ENCODE results near the gene ARMH1. TPM values are rescaled to one million over a fixed set of nuclear protein-coding genes. Genes with fewer than 3 reads are reported as not detected.

ARMH1 gene
- total RNA-seq, 1 donor from 2014 or later: 15.0 TPM

DNA sequence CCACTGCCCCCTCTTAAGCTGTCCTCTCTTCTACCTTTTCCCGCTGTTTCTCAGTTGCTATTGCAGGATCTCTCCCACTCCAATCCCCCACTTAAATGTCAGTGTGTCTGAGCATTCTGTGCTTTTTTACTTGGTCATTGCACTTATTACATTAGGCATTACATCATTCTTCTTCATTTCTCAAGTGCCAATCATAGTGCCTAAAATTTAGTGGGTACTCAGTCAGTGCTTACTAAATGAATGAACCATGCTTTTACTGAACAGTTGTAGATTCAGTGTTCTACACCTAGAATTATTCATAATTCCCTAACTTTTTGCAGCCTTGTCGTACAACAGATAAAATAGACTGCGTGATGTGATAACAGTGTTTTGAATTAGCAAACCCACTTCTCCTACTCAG is 19.4 kb downstream of the ARMH1 start:
- Mint-ChIP-seq H3K4me3 (ENCODE audit: low read depth) (no peak overlapping the region), H3K4me1 (ENCODE audit: low read depth) (no peaks in the 10 kb centered on the region), H3K36me3 (ENCODE audit: insufficient read depth) (peaks cover 5% of the 10 kb centered on the region), H3K27ac (no peak overlapping the region), H3K9me3 (ENCODE audit: low read depth) (no peaks in the 10 kb centered on the region), H3K27me3 (no peaks in the 10 kb centered on the region)
- TF ChIP-seq, protein P1, sequence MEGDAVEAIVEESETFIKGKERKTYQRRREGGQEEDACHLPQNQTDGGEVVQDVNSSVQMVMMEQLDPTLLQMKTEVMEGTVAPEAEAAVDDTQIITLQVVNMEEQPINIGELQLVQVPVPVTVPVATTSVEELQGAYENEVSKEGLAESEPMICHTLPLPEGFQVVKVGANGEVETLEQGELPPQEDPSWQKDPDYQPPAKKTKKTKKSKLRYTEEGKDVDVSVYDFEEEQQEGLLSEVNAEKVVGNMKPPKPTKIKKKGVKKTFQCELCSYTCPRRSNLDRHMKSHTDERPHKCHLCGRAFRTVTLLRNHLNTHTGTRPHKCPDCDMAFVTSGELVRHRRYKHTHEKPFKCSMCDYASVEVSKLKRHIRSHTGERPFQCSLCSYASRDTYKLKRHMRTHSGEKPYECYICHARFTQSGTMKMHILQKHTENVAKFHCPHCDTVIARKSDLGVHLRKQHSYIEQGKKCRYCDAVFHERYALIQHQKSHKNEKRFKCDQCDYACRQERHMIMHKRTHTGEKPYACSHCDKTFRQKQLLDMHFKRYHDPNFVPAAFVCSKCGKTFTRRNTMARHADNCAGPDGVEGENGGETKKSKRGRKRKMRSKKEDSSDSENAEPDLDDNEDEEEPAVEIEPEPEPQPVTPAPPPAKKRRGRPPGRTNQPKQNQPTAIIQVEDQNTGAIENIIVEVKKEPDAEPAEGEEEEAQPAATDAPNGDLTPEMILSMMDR (IDR thresholded peaks at IDR 0.05; ENCODE audit: unreplicated experiment): no peak
- DNase-seq (ENCODE audit: low spot score, unreplicated experiment): no peak

DNA sequence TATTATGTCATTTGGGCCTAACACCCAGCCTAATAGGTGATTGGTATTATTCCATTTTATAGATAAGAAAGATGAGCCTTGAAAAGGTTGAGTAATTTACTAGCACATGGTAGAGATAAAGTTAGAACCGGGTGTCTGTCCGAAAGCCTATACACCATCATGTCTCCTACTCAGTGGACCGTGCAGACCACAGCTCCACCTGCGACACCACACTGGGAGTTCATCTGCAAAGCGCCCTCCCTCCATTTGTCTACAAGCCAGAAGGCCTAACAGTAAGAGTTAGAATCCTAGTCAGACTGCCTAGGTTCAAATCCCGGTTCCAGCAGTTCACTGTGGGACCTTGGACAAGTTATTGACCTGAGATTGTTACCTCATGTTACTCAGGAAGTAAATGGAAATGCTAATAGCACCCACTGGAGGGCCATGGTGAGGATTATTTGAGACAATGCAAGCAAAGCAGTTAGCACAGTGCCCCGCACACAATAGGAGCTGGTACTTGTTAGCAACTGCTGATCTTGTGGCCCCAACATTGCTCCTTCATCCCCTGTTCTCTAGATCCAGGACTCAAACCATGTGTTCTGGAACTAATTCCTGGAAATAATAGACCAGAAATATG is 20.5 kb downstream of the ARMH1 start:
- Mint-ChIP-seq H3K9me3 (ENCODE audit: low read depth) (no peaks in the 10 kb centered on the region), H3K27ac (no peak overlapping the region), H3K27me3 (no peaks in the 10 kb centered on the region), H3K36me3 (ENCODE audit: insufficient read depth) (peaks cover 5% of the 10 kb centered on the region), H3K4me1 (ENCODE audit: low read depth) (no peaks in the 10 kb centered on the region), H3K4me3 (ENCODE audit: low read depth) (no peak overlapping the region)
- TF ChIP-seq, protein P1 (IDR thresholded peaks at IDR 0.05; ENCODE audit: unreplicated experiment): no peak
- no peak for DNase-seq (ENCODE audit: low spot score, unreplicated experiment)

DNA sequence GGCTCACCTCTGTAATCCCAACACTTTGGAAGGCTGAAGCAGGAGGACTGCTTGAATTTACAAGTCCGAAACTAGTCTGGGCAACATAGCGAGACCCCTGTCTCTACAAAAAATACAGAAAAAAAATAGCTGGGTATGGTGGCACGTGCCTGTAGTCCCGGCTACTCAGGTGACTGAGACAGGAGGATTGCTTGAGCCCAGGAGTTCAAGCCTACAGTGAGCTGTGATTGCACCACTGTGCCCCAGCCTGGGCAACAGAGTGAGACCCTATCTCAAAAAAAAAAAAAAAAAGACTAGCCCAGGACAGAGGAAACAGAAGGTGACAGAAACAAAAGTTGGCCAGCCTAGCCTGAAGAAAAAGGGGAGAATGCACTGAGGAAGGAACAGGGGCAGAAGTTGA is 21.2 kb downstream of the ARMH1 start:
- TF ChIP-seq, protein P1 (IDR thresholded peaks at IDR 0.05; ENCODE audit: unreplicated experiment): no peak
- no peaks in the 10 kb centered on the region for H3K27me3 Mint-ChIP-seq
- no peak for DNase-seq (ENCODE audit: low spot score, unreplicated experiment)
- H3K9me3 Mint-ChIP-seq (ENCODE audit: low read depth): no peaks in the 10 kb centered on the region
- peaks cover 5% of the 10 kb centered on the region for H3K36me3 Mint-ChIP-seq (ENCODE audit: insufficient read depth)
- no peaks in the 10 kb centered on the region for H3K4me1 Mint-ChIP-seq (ENCODE audit: low read depth)
- H3K4me3 Mint-ChIP-seq (ENCODE audit: low read depth): no peak overlapping the region
- H3K27ac Mint-ChIP-seq: no peak overlapping the region

DNA sequence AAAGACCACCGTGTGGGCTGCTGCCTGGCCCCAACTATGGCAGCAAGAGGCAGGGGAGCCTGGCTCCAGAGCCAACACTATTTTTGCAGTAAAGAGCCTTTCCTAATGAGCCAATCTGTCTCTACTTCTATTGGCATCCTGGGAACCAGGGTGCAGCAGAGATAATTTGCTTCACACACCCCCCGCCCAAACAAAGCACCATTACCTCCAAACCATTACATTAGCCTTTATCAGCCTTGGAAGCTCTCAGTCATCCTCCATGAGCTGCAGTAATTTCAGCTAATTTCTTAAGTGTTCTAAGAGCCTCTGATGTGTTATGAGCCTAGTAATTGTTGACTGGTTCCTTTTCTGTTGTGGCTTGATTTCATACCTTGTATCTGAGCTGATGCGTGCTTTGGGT is 21.6 kb downstream of the ARMH1 start:
- H3K36me3 Mint-ChIP-seq (ENCODE audit: insufficient read depth): peaks cover 5% of the 10 kb centered on the region
- H3K27me3 Mint-ChIP-seq: peaks cover 1% of the 10 kb centered on the region
- TF ChIP-seq, protein P1 (IDR thresholded peaks at IDR 0.05; ENCODE audit: unreplicated experiment): no peak
- no peak overlapping the region for H3K27ac Mint-ChIP-seq
- no peak overlapping the region for H3K4me3 Mint-ChIP-seq (ENCODE audit: low read depth)
- no peak for DNase-seq (ENCODE audit: low spot score, unreplicated experiment)
- no peaks in the 10 kb centered on the region for H3K9me3 Mint-ChIP-seq (ENCODE audit: low read depth)
- peaks cover 4% of the 10 kb centered on the region for H3K4me1 Mint-ChIP-seq (ENCODE audit: low read depth)

DNA sequence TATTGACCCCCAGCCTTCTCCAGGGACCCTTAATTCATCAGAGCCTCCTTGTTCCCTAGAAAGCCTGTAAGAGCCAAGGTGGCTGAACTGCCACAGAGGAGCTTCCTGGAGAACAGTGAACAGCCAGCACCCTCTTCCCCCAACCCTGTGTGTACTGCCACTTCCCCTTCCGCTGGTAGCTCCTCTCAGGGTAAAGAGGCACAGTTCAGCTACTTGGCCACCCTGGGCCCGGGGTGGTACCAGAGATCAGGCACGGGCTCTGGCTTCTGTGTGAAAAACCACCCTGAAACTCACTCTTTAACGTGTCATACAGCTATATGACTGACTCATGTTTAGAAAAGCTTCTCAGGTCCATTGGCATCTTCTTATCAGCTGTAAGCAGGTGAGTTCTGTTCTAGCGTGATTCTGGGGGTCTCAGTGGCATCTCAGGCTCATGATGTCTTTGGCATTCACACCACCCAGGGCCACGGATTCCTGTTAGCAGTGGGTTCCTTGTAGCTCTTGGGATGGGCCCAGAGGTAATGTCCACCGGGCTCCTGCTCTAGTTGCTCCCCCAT is 22.4 kb downstream of the ARMH1 start:
- Mint-ChIP-seq H3K27ac (no peak overlapping the region), H3K4me3 (ENCODE audit: low read depth) (no peak overlapping the region), H3K9me3 (ENCODE audit: low read depth) (no peaks in the 10 kb centered on the region), H3K27me3 (peaks cover 3% of the 10 kb centered on the region), H3K36me3 (ENCODE audit: insufficient read depth) (no peaks in the 10 kb centered on the region), H3K4me1 (ENCODE audit: low read depth) (peaks cover 7% of the 10 kb centered on the region)
- TF ChIP-seq, protein P1 (IDR thresholded peaks at IDR 0.05; ENCODE audit: unreplicated experiment): no peak
- no peak for DNase-seq (ENCODE audit: low spot score, unreplicated experiment)
